GM21576 (cell line): ENCODE measurements around the gene CHPF2.

ENCODE experiments used
- ATAC-seq: cut with Tn5 transposase; IDR thresholded peaks from one replicate; pipeline ENCODE4 v1.9.1; 2021; ENCODE audit warnings: mild to moderate bottlenecking, moderate library complexity; ENCODE audit not compliant: unreplicated experiment

CHPF2 gene

GRCh38 chr7:151232917-151233701 is 826 bp downstream of the CHPF2 start:
- ATAC-seq = peak; percentile 20

GRCh38 chr7:151233804-151234203 is 1.5 kb downstream of the CHPF2 start:
- no peak for ATAC-seq

- ATAC-seq = no peak
These were observed 3.0 kb downstream of the CHPF2 start for GRCh38 chr7:151235091-151235787.

GRCh38 chr7:151236406-151236805 is 4.1 kb downstream of the CHPF2 start:
- ATAC-seq = no peak

GRCh38 chr7:151237244-151238189 is 5.2 kb downstream of the CHPF2 start:
- no peak for ATAC-seq

- no peak for ATAC-seq
These were observed 6.0 kb downstream of the CHPF2 start for GRCh38 chr7:151238190-151238810.

- no peak for ATAC-seq
These were observed 6.9 kb downstream of the CHPF2 start for GRCh38 chr7:151238924-151239836.

- ATAC-seq = no peak
These were observed 7.7 kb downstream of the CHPF2 start for GRCh38 chr7:151239837-151240459.

GRCh38 chr7:151240536-151240935 is 8.3 kb downstream of the CHPF2 start:
- no peak for ATAC-seq

- no peak for ATAC-seq
These were observed 8.9 kb downstream of the CHPF2 start for GRCh38 chr7:151240942-151241754.

- no peak for ATAC-seq
These were observed 9.4 kb downstream of the CHPF2 start for GRCh38 chr7:151241755-151242096.

GRCh38 chr7:151242159-151243044 is 10.1 kb downstream of the CHPF2 start:
- ATAC-seq = no peak

- ATAC-seq = no peak
These were observed 10.7 kb downstream of the CHPF2 start for GRCh38 chr7:151243045-151243349.

GRCh38 chr7:151243408-151244195 is 11.3 kb downstream of the CHPF2 start:
- no peak for ATAC-seq

GRCh38 chr7:151244196-151244840 is 12.0 kb downstream of the CHPF2 start:
- no peak for ATAC-seq

- ATAC-seq = no peak
These were observed 12.6 kb downstream of the CHPF2 start for GRCh38 chr7:151244841-151245346.
